HG03575 (cell line): ENCODE data around the gene SYT5.
"Not testable (repeated sequence)": the region's sequence is repeated elsewhere in the genome, so short reads cannot be mapped to it uniquely, and the experiment has no call there.

ENCODE experiments used
- ATAC-seq: cut with Tn5 transposase; IDR thresholded peaks from one replicate; pipeline ENCODE4 v1.9.1; 2021; ENCODE audit not compliant: unreplicated experiment, insufficient number of reproducible peaks, low FRiP score; ENCODE audit errors: extremely low read depth

Gene SYT5

DNA sequence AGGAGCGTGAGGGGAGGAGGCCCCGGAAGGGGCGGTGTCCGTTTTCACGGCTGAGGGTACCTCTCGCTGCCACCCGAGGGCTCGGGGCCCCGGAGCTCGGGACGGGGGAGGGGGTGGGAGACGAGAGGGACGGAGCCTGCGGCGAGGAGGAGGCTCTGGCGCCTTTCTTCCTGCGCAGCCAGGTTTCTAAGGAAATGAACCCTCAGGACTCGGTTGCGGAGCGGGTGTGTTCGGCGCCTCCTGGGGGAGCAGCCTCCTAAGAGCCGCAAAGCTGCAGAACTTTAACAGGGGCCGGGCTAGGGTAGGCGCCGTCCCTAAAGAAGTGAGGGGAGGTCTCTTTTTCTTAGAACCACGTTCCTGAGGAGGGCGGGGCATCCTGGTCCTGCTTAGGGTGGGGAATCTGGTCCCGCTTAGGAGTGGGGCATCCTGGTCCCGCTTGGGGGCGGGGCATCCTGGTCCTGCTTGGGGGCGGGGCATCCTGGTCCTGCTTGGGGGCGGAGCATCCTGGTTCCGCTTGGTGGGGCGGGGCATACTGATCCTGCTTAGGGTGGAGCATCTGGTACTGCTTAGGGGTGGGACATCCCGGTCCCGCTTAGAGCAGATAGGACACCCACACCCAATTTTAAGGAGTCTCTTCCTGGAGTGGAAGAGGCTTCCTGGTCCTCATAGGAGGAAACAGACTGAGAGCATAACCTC lies 6.2 kb downstream of the SYT5 start:
- no peak for ATAC-seq

DNA sequence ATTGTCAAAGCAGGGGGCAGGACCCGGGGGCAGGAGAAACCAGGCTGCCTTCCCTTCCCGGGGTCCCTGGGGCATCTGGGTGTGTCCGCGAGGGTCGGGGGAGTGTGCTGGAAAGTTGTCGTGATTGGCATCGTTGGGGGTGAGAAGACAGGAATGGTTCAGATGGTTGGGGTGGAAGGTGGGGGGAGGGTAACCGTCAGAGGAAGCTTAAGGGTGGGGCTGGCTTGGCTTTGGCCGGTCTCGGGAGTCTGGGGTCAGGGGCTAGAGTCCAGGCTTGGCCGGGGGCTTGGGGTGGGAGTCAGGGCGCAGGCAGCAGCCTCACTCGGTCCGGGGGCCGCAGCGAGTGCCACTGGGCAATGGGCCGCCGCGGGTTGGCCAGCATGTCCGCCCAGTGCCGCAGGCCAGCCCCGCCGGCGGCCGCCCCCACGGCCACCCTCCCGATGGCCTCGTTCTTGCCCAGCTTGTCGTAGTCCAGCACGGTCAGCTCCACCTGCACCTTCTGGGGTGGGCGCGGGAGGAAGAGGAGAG lies 6.8 kb downstream of the SYT5 start:
- ATAC-seq: no peak

DNA sequence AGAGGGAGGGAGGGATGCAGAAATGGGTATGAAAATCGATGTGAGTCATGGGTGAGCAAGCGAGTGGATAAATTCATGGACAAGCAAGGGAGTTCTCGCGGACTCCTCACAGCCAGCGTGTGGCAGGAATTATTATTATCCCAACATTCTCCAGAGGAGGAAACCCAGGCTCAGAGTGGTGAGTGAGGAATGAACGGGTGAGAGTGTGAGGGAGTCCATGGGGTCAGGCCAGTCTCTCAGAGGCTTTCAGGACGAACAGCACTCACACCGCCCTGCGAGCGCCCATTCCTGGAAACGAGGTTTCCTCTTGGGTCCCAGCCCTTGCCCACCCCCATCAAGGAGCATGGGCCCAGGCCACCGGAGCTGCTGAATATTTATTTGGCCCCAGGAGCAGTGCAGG lies 7.3 kb downstream of the SYT5 start:
- ATAC-seq: no peak

DNA sequence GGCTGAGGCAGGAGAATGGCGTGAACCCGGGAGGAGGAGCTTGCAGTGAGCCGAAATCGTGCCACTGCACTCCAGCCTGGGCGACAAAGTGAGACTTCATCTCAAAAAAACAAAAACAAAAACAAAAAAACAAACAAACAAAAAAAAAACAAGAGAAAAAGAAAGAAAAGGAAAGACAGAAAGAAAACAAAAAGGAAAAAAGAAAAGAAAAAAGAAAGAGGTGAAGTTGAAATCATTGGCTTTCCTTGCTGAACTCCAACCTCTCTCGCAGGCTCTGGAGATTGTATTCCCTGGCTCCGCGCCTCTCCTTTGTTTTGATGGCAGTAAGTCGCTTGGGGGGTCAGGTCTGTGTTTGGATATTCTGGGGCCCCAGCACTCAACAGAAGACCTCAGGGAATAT lies 7.8 kb downstream of the SYT5 start:
- ATAC-seq: not testable (repeated sequence)

DNA sequence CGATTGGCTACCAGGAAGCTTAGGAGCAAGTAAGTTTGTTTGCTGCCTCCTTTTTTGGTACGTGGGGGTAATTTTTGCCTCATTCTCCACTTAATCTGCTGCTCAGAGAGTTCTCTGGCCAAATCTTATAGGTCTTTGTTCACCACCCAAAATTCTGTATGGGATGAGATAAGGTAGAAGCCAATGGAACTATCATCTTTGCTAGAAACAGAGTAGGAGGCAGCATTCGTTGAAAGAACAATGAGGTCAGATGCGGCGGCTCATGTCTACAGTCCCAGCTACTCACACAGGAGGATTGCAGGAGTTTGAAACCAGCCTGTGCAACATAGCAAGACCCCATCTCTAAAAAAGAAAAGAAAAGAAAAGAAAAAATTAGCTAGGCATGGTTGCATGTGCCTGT lies 8.6 kb downstream of the SYT5 start:
- no peak for ATAC-seq

DNA sequence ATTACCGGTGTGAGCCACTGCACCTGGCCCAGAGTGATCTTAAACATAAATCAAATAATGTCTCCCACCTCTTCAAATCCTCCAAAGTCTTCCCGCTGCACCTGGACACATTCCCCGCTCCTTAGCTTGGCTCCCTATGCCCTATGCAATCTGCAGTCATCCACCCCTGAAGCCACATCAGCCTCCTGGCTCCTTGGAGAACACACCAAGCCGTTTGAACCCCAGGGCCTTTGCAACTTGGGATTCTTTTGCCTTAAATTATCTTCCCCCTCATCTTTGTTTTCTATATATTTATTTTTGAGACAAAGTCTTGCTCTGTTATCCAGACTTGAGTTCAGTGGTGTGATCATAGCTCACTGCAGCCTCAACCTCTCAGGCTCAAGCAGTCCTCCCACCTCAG lies 11.0 kb downstream of the SYT5 start:
- ATAC-seq: no peak

DNA sequence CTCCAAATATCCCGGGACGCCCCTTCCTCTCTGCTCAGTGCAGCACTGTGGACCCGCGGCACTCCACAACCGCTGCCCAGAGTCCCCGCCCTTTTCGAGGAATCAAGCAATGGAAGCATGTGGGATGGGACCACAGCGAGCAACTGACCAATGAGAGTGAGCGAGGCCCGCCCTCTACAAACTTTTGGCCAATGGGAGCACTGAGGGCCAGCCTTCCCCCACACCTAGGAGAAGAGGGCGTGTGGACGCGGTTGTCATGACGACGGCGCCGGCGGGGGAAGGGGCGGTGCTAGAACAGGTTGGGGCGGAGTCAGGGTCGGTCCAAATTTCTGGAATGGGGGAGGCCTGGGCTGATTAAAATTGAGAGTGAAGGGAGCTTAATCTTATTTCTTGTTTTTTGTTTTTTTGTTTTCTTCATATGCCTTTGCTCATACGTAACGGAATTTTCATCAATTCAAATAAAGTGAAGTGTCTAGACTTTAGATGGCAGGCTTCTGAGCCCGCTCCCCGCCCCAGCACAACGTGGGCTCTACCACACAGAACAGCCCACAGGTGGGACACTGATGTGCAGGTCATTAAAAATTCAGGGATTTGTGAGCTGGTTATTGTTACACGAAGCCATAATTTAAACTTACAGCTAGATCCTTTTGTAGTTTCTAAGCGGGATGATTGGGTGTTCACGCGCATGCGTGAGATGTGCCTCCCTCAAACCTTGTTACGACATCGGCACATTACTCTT lies 13.4 kb downstream of the SYT5 start, which contains the start of gene DNAAF3:
DNAAF3 (minus strand) TSS at position 84 of the 739 bp plus-strand sequence. CDS start 200 bp downstream, outside the sequence.
- ATAC-seq: no peak

DNA sequence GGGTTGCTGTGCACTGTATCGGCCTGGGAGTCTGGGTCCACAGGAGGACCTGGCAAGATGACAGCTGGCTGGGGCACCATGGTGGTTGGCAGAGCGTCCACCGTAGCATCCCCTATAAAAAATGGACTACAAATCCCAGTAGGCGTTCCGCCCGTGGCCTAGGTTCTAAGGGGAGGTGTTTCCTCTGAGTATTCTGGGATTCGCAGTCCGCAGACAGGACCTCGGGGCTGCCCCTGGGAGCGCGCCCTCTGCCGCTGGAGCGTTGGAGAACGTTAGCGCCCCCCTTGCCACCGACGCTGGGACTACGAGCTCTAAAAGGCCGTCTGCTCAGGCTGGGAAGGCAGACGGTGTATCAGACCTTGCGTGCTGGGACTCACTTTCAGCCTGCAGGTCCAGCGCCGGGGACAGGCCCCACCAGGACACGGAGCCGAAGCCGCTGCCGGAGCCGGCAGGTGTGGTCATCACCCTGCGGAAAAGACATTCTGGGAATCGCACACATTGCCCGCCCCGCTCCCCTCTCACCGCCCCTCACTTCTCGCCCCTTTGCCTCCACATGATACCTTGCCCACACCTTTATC lies 14.0 kb downstream of the SYT5 start:
- ATAC-seq: no peak

DNA sequence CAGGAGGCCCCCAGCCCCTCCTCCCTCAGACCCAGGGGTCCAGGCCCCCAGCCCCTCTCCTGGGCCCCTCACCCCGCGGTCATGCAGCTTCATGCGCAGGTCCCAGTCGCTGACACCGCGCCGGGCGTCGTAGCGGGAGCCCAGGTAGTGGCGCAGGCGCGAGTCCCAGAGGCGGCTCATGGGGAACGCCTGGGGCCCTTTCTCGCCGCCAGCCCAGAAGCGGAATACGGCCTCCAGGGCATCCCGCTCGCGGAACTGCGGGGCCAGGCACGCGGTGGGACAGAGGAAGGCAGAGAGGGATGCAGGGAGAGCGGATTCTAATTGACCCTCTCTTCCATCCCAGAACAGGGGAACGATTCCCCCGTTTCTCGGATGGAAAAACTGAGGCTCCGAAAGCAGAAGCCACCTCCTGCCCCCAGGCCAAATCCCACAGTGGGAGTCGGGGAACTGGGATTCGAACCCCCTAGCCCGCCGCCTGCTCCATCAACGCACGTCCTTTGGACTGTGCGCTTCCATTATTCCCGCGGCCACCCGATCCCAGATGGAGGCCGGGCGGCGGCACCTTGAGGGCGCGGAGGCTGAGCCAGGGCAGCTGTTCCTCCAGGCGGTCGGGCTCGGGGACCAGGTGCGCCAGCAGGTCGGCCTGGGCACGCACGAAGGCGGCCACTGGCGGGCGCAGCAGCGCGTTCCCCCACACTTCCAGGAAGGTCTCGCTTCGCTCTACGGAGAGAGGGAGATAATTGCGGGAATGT lies 18.3 kb downstream of the SYT5 start:
- ATAC-seq: no peak

DNA sequence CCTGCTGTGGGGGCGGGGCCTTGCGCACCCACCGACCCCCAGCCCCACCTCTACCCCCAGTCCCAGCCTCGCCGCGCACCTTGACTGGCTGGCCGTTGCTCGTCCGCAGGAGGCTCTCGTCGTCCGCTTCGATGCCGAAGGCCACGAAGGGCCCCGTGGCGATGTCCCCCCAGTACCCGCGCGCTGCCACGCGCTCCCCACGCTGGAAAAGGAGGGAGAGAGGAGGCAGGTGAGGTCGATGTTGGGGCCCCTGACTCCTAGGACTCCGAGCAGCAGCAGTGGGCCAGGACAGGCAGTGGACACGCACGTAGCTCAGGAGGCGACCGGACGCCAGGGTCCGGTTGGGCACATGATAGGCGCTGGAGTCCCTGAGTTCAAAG lies 19.1 kb downstream of the SYT5 start:
- no peak for ATAC-seq

DNA sequence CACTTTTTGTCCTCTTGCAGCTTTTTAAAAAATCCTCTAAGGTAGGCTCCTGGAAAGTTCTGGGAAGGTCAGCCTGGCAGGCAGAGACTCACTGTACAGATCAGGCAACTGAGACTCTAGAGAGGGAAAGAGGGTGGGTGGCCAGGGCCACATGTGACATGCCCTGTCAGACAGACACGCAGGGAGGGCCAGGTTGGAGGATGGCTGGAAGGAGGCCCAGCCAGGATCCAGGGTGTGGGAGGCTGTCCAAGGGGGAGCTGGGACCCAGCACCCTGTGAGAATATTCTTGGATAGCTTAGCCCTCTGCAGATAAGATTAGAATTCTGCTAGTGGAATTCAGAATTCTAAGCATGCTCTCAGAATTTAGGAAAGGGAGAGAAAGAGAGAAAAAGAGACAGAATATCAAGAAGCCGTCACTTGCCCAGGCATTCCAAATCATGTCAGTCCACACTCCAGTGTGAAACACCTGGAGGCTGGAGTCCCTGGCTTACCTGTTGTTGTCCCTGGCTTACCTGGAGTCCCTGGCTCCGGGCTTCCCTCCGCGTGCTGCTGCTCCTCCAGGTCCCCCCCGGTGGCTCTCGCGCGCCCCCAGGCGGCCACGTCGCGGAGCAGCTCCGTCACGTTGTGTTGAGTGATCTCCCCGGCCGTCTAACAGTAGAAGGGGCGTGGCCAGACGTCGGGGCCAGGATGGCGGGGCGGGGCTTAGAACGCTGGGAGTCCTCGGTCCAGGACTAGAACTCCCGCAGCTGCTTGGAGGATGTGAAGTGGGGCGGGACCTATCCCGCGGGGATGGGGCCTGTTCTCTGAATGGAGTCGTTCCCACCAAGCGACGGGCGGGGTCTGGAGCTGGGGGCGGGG lies 19.7 kb downstream of the SYT5 start:
- ATAC-seq: no peak

DNA sequence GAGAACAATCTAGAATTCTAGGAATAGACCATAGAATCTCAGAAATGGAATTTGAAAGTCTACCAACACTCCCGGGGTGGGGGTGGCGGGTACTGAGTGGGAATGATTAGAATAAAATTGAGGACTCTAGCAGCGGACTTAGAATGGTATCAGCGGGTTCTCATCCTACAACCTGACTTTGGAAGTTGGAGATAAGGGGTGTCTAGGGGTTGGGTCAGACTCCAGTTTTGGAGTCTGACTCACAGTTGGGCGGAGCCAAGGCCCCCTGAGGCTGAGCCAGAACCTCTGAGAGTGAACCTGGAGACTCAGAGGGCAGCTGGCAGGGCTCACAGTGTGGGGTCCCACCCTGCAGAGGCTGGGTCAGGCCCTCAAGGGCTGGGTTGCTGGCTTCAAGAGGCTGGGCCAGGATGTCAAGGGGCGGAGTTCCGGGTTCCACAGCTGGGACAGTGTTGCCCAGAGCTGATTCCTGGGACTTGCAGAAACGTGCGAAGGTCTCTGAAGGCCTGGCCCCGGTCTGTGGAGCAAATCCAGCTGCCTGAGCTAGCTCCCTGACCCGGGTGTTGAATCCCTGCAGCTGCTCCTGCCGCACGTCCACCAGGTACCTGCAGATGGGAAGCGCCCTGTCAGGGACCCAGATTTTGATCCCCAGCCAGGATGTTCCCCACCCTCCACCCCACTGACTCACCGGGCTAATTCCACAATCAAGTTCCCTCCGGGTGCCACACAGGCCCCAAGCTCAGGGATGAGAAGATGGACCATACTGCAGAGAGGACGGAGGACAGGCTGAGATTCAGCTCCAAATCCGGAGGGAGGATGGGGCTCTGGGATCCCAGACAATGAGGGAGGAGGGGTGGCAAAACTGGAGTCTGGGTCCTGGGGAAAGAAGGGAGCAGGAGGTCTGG lies 21.0 kb downstream of the SYT5 start:
- no peak for ATAC-seq

DNA sequence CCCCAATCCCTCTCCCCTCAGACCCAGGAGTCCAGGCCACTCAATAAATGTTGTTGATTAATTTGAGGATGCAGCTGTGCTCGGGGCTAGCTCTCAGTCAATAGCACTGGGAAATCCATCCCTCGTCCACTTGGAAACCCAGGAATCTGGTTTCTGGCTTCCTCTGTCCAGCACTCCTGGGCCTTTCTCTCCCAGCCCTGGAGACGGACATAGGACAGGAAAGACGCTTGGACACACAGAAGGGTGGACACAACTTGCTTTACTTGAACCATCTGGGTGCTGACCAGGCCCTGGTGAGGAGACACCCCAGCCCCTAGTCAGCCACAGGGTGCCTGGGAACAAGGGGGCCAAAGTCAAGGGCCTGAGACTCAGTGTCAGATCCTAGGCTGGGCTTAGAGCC lies 21.7 kb downstream of the SYT5 start:
- ATAC-seq: no peak

DNA sequence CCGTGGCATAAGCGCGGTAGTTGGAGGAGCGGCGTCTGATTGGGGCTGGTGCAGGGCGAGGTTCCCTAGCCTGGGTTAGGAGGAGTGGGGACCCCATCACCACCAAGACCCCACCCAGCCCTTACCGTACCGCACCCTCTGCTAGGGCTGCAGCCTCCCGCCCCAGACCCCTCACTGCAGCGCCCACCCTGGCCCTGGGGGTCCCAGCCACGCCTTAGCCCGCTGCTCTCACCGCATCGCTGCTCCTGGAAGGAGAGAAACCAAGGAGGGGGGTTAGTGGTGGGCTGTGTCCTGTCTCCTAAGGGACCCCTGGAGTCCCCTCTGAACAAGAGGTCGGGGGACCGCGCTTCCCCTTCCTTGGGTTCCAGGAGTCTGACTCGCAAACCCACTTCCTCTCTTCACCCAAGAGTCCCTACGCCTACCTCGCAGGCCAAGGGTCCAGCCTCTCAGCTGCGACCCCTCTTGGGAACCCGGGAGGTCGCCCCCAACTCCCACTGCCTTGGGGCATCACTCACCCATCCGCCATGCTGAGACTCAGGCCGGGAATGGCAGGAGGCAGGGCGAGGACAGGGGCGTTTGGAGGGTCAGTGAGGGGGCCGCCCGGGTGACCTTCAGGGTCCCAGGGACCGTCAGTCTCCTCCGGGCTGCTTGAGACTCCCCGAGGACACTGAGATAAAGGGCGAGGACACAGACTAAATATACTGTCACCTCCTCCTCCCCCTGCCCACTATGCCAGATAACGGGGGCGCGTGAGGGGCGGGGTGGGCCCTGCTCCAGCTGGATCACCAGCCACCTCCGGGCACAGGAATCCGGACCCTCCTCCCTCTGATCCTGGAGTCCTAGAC lies 22.8 kb downstream of the SYT5 start, which contains the start of gene TNNI3:
TNNI3 (minus strand) TSS at position 669 of the 845 bp plus-strand sequence; CDS start at position 526, 143 bp downstream.
- ATAC-seq: no peak

DNA sequence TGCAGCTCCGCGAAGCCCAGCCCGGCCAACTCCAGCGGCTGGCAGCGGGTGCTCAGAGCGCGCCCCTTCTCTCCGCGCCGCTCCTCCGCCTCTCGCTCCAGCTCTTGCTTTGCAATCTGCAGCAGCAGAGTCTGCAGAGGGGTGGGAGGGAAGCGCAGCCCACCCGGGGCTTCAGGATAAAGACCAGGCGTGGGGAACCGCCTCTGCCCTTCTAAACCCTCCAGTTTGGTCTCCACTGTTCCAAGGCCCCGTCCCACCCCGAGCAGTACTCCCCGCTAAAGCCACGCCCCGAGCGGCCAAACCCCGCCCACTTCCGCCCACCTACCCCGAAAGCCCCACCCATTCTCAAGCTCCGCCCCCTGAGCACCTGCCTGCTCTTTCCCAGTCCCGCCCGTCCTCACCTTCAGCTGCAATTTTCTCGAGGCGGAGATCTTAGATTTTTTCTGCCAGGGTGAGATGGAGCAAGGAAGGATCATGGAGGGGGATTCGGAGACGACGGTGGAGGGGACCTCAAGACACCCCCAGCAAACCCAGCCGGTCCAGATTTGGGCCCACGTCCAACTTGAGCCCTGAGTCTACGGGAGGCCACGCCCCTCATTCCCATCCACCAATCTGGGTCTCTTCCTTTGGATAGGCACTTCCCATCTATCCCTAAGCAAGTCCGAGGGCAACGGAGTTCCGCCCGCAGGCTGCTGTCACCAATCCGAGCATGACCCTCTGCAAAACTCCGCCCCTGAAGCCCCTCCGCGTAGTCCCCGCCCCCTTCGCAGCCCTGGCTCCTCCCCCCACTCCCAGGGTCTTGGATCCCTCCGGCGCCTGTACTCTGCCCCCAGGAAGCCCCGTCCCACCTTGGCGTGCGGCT lies 23.7 kb downstream of the SYT5 start:
- no peak for ATAC-seq

DNA sequence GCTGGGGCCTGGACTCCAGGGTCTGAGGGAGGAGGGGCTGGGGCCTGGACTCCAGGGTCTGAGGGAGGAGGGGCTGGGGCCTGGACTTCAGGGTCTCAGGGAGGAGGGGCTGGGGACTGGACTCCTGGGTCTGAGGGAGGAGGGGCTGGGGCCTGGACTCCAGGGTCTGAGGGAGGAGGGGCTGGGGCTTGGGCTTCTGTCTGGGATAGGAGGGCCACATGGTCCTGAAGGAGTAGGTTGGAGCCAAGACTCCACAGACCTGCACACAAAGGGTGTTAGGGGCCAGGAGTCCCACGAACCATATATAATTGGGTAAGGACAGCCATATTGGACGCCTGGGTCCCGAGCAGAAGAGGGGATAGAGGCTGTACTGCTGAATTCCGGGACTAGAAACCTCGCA lies 24.3 kb downstream of the SYT5 start:
- not testable (repeated sequence) for ATAC-seq
